B cell (primary cell): Measurements from ENCODE around the gene SLC13A4.

Experiments
- CTCF ChIP-seq: fragments of 200-600 bp; IDR thresholded peaks from one replicate; pipeline ENCODE4 v1.8.0; 2022; ENCODE audit warnings: antibody characterized with exemption, mild to moderate bottlenecking
- EZH2 ChIP-seq: IDR thresholded peaks from 2 replicates; pipeline ENCODE4 v1.6.1; 2012; ENCODE audit warnings: borderline replicate concordance, low read depth, mild to moderate bottlenecking, moderate library complexity, low read length; ENCODE audit not compliant: insufficient read depth, poor library complexity, severe bottlenecking

- TF ChIP-seq CTCF (no peak), EZH2 (no peak)
These were observed 46.3 kb upstream of the SLC13A4 start for GRCh38 chr7:135774284-135774683.
